NCI-H345 (cell line): Measurements from ENCODE around the gene DIPK1B.

Experiments used
- DNase-seq: peaks from one replicate; lab custom pipeline; 2025; lab: John Stamatoyannopoulos, UW

Gene DIPK1B

GRCh38 chr9:136686794-136687711 lies 25.3 kb upstream of the DIPK1B start, which contains the start of gene AGPAT2:
TSS of gene AGPAT2 (minus strand) at chr9:136687457. CDS start at chr9:136687357, 100 bp downstream.
- peak; percentile 67 for DNase-seq

DNA sequence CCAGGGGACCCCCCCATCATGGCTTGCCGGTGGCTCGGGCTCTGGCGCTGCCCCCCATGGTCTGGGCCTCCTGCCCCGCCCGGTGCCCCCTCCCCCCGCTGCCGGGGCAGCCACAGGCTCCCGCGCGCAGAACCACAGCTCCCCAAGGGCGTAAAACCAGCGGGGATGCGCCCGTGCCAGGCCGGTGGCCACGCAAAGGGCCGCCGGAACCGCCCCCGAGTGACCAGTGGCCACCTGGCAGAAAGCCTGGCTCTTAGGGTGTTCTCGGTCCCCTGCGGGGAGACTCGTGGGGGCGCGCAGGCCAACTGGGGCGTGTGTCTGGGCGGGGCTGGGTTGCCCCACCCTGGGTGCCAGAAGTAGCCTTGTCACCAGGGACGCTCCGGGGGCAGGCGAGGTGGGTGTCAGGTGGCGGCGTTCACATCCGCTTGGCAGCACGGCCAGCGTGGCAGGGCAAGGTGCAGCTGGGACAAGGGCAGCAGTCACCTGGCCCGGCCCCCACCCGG lies 24.6 kb upstream of the DIPK1B start:
- no peak for DNase-seq

- DNase-seq, result no peak
Observed at GRCh38 chr9:136688274-136689107, 23.9 kb upstream of the DIPK1B start.

GRCh38 chr9:136689108-136689460 lies 23.3 kb upstream of the DIPK1B start:
- DNase-seq, result no peak

DNA sequence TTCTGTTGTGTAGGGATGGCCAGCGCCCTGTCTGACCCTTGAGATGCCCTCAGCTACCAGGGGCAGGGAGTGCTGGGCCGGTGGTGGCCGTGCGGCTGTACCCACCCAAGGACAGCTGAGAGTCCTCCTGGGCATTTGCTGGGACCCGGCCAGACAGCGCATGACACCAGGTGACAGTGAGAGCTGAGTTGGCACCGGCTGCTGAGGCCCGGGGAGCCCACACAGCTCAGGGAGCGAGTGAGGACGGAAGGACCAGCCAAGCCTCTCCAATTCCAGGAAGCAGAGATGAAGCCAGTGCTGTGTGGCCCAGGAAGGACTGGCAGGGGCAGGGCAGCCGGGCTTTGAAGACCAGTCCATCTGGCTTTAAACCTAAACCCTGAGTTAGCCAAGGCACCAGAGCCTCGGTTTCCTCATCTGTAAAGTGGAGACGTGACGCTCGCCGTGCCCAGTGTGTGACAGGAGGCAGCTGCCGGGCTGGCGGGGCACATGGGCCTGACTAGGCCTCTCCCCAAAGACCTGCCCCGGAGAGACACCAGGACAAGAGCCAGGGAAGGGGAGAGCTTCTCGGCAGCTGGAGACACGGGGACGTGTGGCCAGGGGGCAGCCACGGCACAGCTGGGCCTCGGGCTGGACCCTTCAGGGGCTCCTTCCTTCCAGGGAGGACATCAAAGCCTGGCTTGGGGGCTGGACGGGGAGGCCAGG lies 22.1 kb upstream of the DIPK1B start:
- no peak for DNase-seq

DNA sequence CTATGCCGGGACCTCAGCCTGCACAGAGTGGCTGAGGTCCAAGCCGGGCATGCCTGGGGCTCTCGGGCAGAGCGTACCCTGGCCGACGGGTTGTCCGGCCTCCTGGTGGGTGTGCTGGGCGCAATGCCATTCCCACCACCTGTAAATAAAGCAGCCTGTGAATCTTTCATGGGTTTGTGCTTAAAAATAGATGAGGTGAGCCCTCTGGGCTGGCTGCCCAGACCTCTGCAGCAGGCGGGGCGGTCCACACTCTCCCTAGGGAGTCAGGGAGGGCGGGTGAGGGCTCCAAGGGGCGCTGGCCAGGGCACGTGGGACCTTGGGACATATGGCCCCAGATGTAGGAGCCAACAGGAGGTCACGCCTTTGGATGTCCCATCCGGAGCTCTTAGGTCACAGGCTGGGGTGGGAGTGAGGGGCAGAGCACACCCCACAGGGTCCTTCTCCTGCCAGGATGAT lies 21.5 kb upstream of the DIPK1B start:
- no peak for DNase-seq

GRCh38 chr9:136691316-136692184 lies 20.8 kb upstream of the DIPK1B start:
- DNase-seq, result no peak

GRCh38 chr9:136692185-136693134 lies 19.9 kb upstream of the DIPK1B start:
- DNase-seq, result no peak

- DNase-seq, result no peak
Observed at GRCh38 chr9:136693135-136693489, 19.3 kb upstream of the DIPK1B start.

DNA sequence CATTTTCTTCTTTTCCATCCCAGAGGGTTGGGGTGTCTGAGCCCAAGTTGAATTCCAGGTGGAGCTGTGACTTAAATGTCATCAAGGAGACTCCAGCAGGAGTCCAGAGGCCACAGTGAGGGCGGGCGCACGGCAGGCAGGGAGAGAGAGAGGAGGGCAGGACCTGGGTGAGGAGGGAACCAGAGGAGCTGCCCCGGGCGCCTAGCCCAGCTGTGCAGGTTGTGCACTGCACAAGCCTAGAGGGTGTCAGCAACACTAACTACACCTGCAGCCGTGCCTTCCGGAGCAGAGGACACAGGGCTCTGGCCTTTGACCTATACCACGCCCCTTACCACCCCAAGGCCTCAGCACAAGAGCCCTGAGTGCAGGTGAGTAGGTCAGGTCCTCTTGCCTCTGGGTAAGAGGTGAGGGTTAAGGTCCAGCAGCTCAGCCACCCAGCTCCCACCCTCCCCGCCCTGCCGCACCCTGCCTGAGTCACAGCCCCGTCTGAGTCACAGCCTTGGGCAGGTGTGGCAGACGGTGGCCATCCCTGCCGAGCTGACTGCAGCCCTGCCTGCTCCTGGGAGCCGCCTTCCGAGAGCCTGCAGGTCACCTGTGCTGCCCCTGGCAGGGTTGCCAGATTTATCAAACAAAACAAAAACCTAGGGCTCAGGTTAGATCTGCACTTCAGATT lies 18.7 kb upstream of the DIPK1B start:
- no peak for DNase-seq

DNA sequence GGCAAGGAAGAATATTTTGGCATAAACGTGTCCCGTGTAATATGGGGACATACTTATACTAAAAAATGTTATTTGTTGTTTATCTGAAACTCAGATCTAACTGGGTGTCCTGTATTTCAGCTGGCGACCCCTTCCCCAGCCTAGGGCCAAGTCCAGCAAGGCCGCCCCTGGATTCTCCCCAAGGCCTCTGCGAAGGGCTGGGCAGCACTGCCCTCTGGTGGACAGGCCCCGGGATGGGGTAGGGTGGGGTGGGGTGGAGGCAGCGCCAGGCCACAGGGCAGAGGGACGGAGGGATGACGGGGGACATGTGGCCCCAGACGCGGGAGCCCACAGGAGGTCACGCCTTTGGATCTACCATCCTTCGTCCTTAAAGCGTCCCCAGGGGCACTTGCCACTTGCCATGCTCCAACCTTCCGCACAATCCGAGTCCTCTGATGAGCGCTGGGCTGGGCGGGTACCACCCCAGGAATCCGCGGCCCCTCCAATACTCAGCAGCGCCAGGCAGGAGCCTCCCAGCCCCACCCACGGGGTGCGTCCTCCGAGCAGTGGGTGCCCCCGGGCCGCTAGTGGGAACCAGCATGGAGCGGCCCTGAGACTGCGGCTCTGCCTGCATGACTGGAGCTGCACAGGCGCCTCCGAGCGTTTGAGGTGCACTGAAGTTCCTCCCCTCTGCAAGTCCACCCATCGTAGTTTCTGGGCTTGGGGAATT lies 18.1 kb upstream of the DIPK1B start:
- peak; percentile 48 for DNase-seq

GRCh38 chr9:136694872-136695247 lies 17.5 kb upstream of the DIPK1B start:
- DNase-seq, result no peak

GRCh38 chr9:136695435-136695895 lies 16.9 kb upstream of the DIPK1B start:
- DNase-seq, result peak; percentile 95

DNA sequence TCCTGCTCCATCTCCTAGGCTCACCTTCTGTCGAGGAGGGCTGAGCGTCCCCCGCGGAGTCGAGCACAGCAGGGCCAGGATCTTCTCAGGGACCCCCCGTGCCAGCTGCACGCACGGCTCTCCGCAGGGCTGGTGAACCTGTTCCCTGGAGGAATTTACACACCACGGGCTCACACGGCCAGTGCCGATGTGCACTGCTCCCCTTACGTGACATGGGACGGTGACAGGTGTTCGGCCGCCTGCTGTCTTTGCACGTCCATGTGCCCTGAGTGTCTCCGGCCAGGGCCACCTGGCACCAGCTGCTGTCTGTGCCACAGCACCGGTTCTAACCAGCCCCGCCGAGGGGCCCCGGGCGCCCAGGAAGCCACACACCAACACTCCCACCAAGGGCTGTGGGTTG lies 16.4 kb upstream of the DIPK1B start:
- DNase-seq, result peak; percentile 46

DNA sequence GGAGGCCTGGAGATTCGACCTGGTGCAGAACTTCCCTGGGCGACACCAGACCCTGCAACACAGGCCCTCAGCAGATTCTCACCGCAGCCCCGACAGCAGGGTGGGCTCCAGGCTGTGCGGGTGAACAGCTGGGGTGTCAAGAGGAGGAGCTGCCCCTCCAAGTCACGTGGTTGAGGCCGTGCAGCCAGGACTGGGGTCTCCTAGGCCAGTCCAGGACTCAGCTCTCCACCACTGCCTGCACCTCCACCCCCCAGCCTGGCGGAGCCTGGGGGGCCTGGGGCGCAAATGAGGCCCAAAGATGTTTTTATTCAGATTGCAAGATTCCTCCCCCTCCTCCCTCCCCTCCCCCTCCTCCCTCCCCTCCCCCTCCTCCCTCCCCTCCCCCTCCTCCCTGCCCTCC lies 15.9 kb upstream of the DIPK1B start:
- no peak for DNase-seq

DNA sequence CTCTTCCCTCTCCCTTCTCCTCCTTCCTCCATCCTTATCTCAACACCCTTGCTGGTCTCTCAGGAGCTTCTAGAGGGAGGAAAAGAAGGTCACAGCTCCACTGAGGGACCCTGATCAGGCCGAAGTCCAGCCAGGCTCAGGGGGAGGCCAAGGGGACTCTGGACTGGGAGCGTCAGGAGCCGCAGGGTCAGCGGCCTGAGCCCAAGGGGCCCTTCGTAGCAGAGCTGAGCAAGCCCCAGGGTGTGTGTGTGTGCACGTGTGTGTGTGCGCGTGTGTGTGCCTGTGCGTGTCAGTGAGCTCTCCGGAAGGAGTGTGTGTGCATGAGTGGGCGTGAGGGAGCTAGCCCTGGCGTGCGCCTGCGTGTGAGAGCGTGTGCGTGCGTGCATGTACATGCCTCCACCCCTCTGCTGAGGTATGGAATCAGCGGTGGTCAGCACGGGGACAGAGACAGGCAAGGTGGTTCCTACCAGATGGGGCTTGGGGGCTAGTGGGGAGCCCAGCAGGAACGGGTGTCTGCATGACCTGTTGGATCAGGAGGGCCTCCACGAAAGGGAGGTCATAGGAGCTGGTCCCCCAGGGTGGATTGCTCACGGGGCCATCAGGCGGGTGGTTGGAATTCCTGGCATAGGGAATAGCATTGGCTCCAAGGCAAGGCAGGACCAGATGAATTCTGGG lies 15.1 kb upstream of the DIPK1B start:
- no peak for DNase-seq

DNA sequence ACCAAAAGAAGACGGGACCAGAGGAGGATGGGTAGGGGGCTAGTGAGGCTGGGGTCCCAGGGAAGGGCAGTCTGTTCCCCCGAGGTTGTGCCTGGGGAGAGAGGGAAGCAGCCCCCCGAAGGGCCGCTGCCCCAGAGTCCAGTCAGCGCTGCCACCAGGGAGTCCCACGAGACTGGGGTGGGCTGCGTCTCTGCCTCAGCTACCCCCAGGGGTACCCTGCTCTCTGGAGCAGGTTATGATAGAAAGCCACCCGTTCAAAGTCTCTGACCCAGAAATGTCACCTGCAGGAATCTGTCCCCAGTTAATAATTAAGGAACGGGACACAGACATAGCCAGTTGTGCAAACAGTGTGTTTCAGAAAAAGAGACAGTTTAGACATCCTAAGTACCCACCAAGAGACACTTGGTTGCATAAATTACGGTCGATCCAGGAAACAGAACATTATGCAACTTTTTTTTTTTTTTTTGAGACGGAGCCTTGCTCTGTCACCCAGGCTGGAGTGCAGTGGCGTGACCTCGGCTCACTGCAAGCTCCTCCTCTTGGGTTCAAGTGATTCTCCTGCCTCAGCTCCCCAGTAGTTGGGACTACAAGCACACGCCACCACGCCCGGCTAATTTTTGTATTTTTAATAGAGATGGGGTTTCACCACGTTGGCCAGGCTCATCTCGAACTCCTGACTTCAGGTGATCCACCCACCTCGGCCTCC lies 14.4 kb upstream of the DIPK1B start:
- DNase-seq, result no peak
